Astrocyte (in vitro differentiated cells and primary cell): ENCODE data around the gene CPNE1. TPM values are rescaled to one million over a fixed set of nuclear protein-coding genes. Genes with fewer than 3 reads are reported as not detected.
A peak's percentile ranks its signal among the peaks of the same experiment; 100 is the strongest.

Source experiments
- DNase-seq: peaks from one replicate; pipeline ENCODE4 v3.0.0-alpha.2; 2010; ENCODE audit warnings: low read depth
- FAIRE-seq: peaks from 2 replicates; lab custom pipeline; 2011; peaks lifted over from hg19 to GRCh38; lab: Jason Lieb, UNC
- H2AFZ ChIP-seq: 2 replicates; pipeline ENCODE4 v1.6.0; 2012; ENCODE audit warnings: low read depth, low read length, inconsistent platforms
- H3K27ac ChIP-seq: 2 replicates; pipeline ENCODE4 v1.5.1; 2011; ENCODE audit warnings: low read depth, low read length, inconsistent platforms
- H3K27me3 ChIP-seq: 2 replicates; pipeline ENCODE4 v1.6.0; 2011; ENCODE audit warnings: low read length, inconsistent platforms; ENCODE audit not compliant: insufficient read depth
- H3K36me3 ChIP-seq: 2 replicates; pipeline ENCODE4 v1.5.1; 2011; ENCODE audit warnings: low read length, inconsistent platforms; ENCODE audit not compliant: insufficient read depth
- H3K4me1 ChIP-seq: 2 replicates; pipeline ENCODE4 v1.5.1; 2011; ENCODE audit warnings: low read length, inconsistent platforms; ENCODE audit not compliant: insufficient read depth
- H3K4me2 ChIP-seq: 2 replicates; pipeline ENCODE4 v1.6.0; 2012; ENCODE audit warnings: low read length, inconsistent platforms
- H3K4me3 ChIP-seq: 2 replicates; pipeline ENCODE4 v1.5.1; 2011; ENCODE audit warnings: low read depth, mild to moderate bottlenecking, low read length, inconsistent platforms; ENCODE audit not compliant: insufficient read depth
- H3K79me2 ChIP-seq: 2 replicates; pipeline ENCODE4 v1.6.0; 2012; ENCODE audit warnings: mild to moderate bottlenecking, low read length, inconsistent platforms; ENCODE audit not compliant: insufficient read depth
- H3K9ac ChIP-seq: 2 replicates; pipeline ENCODE4 v1.6.0; 2012; ENCODE audit warnings: mild to moderate bottlenecking, low read length, inconsistent platforms
- H3K9me3 ChIP-seq: 2 replicates; pipeline ENCODE4 v1.5.1; 2012; ENCODE audit warnings: low read depth, mild to moderate bottlenecking, low read length, inconsistent platforms; ENCODE audit not compliant: insufficient read depth
- H4K20me1 ChIP-seq: 2 replicates; pipeline ENCODE4 v1.6.0; 2012; ENCODE audit warnings: low read length, inconsistent platforms; ENCODE audit not compliant: insufficient read depth
- H3K27ac Mint-ChIP-seq: one replicate; pipeline ENCODE4 v1.8.0; 2021; ENCODE audit warnings: mild to moderate bottlenecking, mixed read lengths; ENCODE audit not compliant: unreplicated experiment
- H3K27me3 Mint-ChIP-seq: one replicate; pipeline ENCODE4 v1.8.0; 2021; ENCODE audit warnings: low read depth, mixed read lengths; ENCODE audit not compliant: unreplicated experiment
- H3K36me3 Mint-ChIP-seq: one replicate; pipeline ENCODE4 v1.8.0; 2021; ENCODE audit warnings: low read depth, mixed read lengths; ENCODE audit not compliant: unreplicated experiment
- H3K4me1 Mint-ChIP-seq: one replicate; pipeline ENCODE4 v1.8.0; 2021; ENCODE audit warnings: low read depth, mixed read lengths; ENCODE audit not compliant: unreplicated experiment
- H3K4me3 Mint-ChIP-seq: one replicate; pipeline ENCODE4 v1.8.0; 2021; ENCODE audit warnings: mild to moderate bottlenecking, moderate library complexity, mixed read lengths; ENCODE audit not compliant: unreplicated experiment
- H3K9me3 Mint-ChIP-seq: one replicate; pipeline ENCODE4 v1.8.0; 2021; ENCODE audit warnings: mild to moderate bottlenecking, mixed read lengths; ENCODE audit not compliant: unreplicated experiment
- EZH2 ChIP-seq: IDR thresholded peaks from 2 replicates; pipeline ENCODE4 v1.6.1; 2012; ENCODE audit warnings: mild to moderate bottlenecking, low read length, inconsistent platforms; ENCODE audit not compliant: insufficient read depth
- total RNA-seq: library from RNA; stranded (reverse); gene quantifications from 2 replicates; pipeline ENCODE4 v1.2.1, GENCODE V29; 2021
- TF ChIP-seq, protein P1 (sequence below): IDR thresholded peaks from 2 replicates; pipeline ENCODE4 v1.5.1; 2011; ENCODE audit warnings: low read depth, mild to moderate bottlenecking, inconsistent platforms, low read length, moderate library complexity; ENCODE audit not compliant: insufficient read depth

CPNE1 gene
- total RNA-seq, 1 donor from 2014 or later: 194 TPM

DNA sequence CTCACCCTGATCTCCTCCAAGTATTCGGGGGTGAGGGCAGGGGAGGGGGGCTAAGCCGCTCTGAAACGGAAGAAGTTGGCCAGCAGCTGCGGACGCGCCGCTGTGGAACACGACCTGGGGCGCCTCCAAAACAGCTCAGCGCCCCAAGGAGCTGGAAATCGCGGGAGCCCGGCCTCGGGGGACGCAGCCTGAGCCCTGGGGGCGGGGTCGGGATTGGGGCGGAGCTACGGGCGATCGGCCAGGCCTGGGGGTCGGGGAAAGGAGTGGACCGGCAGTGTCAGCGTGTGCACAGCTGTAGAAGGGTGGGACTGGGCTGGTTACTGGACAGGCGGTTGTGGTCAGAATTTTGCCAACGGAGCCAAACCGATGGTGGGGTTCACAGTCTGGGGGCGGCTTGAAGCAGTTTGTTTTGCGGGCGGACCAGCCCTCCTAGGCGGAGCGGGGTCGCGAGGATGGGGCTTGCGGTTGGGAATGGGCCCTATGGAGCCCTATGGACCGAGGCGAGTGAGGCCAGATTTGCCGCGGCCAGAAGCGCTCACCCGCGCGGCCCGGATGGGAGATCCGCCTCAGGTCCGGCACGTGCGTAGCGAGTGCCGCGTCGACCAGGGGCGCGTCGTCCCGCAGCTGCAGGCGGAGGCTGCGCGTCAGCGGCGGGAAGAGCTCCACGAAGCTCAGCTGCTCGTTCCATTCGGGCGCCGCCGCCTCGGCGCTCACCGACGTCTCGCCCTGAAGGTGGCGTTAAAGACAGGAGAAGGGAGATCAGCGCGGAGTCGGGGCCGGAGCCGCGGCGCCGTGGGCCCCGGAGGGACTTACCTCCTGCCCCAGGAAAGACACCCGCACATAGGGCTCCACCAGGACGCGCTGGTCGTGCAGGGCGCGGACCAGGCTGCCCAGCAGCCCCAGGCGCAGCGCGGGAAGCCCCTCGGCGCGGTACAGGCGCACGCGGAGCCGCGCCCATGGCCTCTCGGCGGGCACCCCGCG lies 63.4 kb downstream of the CPNE1 start:
- peak; percentile 57 for DNase-seq
- Mint-ChIP-seq H3K4me3 (peak overlapping the region; percentile 66), H3K27me3 (peaks cover 66% of the 10 kb centered on the region), H3K9me3 (peaks cover 13% of the 10 kb centered on the region), H3K36me3 (peaks cover 2% of the 10 kb centered on the region), H3K27ac (no peak overlapping the region), H3K4me1 (peaks cover 3% of the 10 kb centered on the region)
- peaks cover 11% of the 10 kb centered on the region for H3K4me1 ChIP-seq
- no peaks in the 10 kb centered on the region for H3K79me2 ChIP-seq
- H3K9me3 ChIP-seq: no peaks in the 10 kb centered on the region
- peak overlapping the region; percentile 79 for H2AFZ ChIP-seq
- peak overlapping the region; percentile 50 for H3K9ac ChIP-seq
- H4K20me1 ChIP-seq: no peaks in the 10 kb centered on the region
- H3K27ac ChIP-seq: no peak overlapping the region
- no peaks in the 10 kb centered on the region for H3K36me3 ChIP-seq
- H3K27me3 ChIP-seq: peaks cover 27% of the 10 kb centered on the region
- FAIRE-seq: no peak
- TF ChIP-seq, protein P1, sequence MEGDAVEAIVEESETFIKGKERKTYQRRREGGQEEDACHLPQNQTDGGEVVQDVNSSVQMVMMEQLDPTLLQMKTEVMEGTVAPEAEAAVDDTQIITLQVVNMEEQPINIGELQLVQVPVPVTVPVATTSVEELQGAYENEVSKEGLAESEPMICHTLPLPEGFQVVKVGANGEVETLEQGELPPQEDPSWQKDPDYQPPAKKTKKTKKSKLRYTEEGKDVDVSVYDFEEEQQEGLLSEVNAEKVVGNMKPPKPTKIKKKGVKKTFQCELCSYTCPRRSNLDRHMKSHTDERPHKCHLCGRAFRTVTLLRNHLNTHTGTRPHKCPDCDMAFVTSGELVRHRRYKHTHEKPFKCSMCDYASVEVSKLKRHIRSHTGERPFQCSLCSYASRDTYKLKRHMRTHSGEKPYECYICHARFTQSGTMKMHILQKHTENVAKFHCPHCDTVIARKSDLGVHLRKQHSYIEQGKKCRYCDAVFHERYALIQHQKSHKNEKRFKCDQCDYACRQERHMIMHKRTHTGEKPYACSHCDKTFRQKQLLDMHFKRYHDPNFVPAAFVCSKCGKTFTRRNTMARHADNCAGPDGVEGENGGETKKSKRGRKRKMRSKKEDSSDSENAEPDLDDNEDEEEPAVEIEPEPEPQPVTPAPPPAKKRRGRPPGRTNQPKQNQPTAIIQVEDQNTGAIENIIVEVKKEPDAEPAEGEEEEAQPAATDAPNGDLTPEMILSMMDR: no peak
- TF ChIP-seq EZH2: peak; percentile 60
- H3K4me3 ChIP-seq: peak overlapping the region; percentile 51
- peak overlapping the region; percentile 88 for H3K4me2 ChIP-seq

DNA sequence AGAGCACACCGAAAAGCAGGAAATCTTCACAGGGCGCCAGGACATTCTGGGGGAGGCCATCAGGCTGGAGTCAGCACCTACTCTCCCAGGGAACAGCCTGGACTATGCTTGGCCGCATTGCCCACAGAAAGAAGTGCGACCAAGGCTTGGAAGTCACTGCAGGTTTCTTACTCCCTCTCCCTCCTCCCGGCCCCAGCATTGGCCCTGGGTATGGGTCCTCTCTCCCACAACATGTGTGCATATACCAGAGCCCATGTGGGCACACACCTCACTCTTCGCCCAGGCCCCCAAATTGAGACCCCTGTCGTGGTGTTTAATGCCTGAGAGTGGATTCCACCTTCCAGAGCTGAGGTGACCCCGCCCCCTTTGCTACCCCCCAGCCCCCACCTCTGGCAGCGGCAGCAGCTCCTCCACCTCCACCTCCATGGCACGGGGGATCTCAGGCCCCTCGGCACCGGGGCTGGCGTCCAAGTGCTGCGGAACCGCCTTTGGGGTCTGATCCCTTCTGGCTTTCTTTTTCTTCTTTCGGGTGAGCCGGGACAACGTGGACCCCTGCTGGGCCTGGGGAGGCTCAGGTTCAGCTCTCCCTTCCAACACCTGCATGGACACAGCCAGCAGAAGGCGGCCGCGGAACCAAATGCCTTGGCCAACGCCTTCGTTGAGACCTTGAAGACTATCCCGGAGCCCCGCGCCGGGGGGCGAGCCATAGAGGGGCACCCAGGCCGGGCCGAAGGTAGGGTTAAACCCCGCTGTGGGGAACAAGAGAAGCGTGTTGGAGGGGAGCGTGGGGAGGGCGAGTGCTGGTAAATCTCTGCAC lies 64.3 kb downstream of the CPNE1 start:
- Histone ChIP-seq H3K9ac (no peak overlapping the region), H3K36me3 (no peaks in the 10 kb centered on the region), H3K4me1 (peaks cover 11% of the 10 kb centered on the region), H3K79me2 (no peaks in the 10 kb centered on the region), H3K27me3 (peaks cover 27% of the 10 kb centered on the region), H3K9me3 (no peaks in the 10 kb centered on the region), H3K4me2 (peak overlapping the region; percentile 88), H3K4me3 (peak overlapping the region; percentile 51), H4K20me1 (no peaks in the 10 kb centered on the region), H2AFZ (peak overlapping the region; percentile 79), H3K27ac (no peak overlapping the region)
- Mint-ChIP-seq H3K4me3 (no peak overlapping the region), H3K9me3 (peaks cover 13% of the 10 kb centered on the region), H3K4me1 (peaks cover 3% of the 10 kb centered on the region), H3K36me3 (peaks cover 2% of the 10 kb centered on the region), H3K27ac (no peak overlapping the region), H3K27me3 (peaks cover 72% of the 10 kb centered on the region)
- DNase-seq (no peak), FAIRE-seq (no peak)
- TF ChIP-seq, protein P1: no peak
- no peak for TF ChIP-seq EZH2
